RWPE2 (cell line): ENCODE data around the gene COL15A1.
A peak's percentile ranks its signal among the peaks of the same experiment; 100 is the strongest.

Source experiments
- ATAC-seq: fragments of 200-7000 bp; cut with Tn5 transposase; 3 replicates; pipeline ENCODE4 v1.9.1; 2021; ENCODE audit warnings: low read depth
- DNase-seq: peaks from one replicate; pipeline ENCODE4 v3.0.0-alpha.2; 2020; ENCODE audit warnings: low spot score
- H3K27ac ChIP-seq: fragments of 450-650 bp; 2 replicates; pipeline ENCODE4 v1.5.1; 2017; ENCODE audit warnings: mild to moderate bottlenecking; ENCODE audit not compliant: poor library complexity, severe bottlenecking
- H3K27me3 ChIP-seq: fragments of 250-450 bp; sonication (Bioruptor Pico); 2 replicates; pipeline ENCODE4 v1.5.1; 2021; ENCODE audit warnings: mild to moderate bottlenecking, moderate library complexity; ENCODE audit not compliant: insufficient read depth, poor library complexity, severe bottlenecking
- H3K36me3 ChIP-seq: fragments of 250-450 bp; sonication (Bioruptor Pico); 2 replicates; pipeline ENCODE4 v1.5.1; 2020; ENCODE audit warnings: low read depth, mild to moderate bottlenecking, moderate library complexity
- H3K4me1 ChIP-seq: fragments of 250-450 bp; sonication (Bioruptor Pico); 2 replicates; pipeline ENCODE4 v1.5.1; 2021; ENCODE audit warnings: mild to moderate bottlenecking, moderate library complexity; ENCODE audit not compliant: insufficient read depth, poor library complexity, severe bottlenecking
- H3K4me3 ChIP-seq: fragments of 250-450 bp; sonication (Bioruptor Pico); 2 replicates; pipeline ENCODE4 v1.5.1; 2021; ENCODE audit warnings: mild to moderate bottlenecking, moderate library complexity; ENCODE audit not compliant: severe bottlenecking
- H3K9me3 ChIP-seq: fragments of 250-450 bp; sonication (Bioruptor Pico); 2 replicates; pipeline ENCODE4 v1.5.1; 2021; ENCODE audit warnings: mild to moderate bottlenecking, moderate library complexity; ENCODE audit not compliant: severe bottlenecking
- CTCF ChIP-seq: fragments of 450-650 bp; IDR thresholded peaks from one replicate; pipeline ENCODE4 v1.5.1; 2017; ENCODE audit warnings: mild to moderate bottlenecking, moderate library complexity; ENCODE audit not compliant: poor library complexity, severe bottlenecking

Gene COL15A1

GRCh38 chr9:98967680-98968079 is 24.0 kb downstream of the COL15A1 start:
- no peak overlapping the region for H3K27ac ChIP-seq
- no peaks in the 10 kb centered on the region for H3K4me1 ChIP-seq
- H3K9me3 ChIP-seq = no peaks in the 10 kb centered on the region
- TF ChIP-seq CTCF = no peak
- no peak overlapping the region for H3K4me3 ChIP-seq
- no peaks in the 10 kb centered on the region for H3K27me3 ChIP-seq
- H3K36me3 ChIP-seq = no peaks in the 10 kb centered on the region
- no peak for ATAC-seq
- DNase-seq = no peak

- H3K36me3 ChIP-seq = no peaks in the 10 kb centered on the region
- H3K4me3 ChIP-seq = no peak overlapping the region
- DNase-seq = no peak
- no peaks in the 10 kb centered on the region for H3K27me3 ChIP-seq
- no peak overlapping the region for H3K27ac ChIP-seq
- TF ChIP-seq CTCF = no peak
- ATAC-seq = no peak
- H3K4me1 ChIP-seq = no peaks in the 10 kb centered on the region
- no peaks in the 10 kb centered on the region for H3K9me3 ChIP-seq
These were observed 25.1 kb downstream of the COL15A1 start for GRCh38 chr9:98968601-98969337.

GRCh38 chr9:98970532-98971041 is 26.9 kb downstream of the COL15A1 start:
- DNase-seq = no peak
- H3K27ac ChIP-seq = no peak overlapping the region
- no peaks in the 10 kb centered on the region for H3K27me3 ChIP-seq
- no peak for ATAC-seq
- no peaks in the 10 kb centered on the region for H3K36me3 ChIP-seq
- H3K9me3 ChIP-seq = no peaks in the 10 kb centered on the region
- no peaks in the 10 kb centered on the region for H3K4me1 ChIP-seq
- H3K4me3 ChIP-seq = no peak overlapping the region
- no peak for TF ChIP-seq CTCF

- DNase-seq (no peak), ATAC-seq (peak; percentile 46; the same call in 2 of the 3 replicates)
- no peaks in the 10 kb centered on the region for H3K4me1 ChIP-seq
- H3K27ac ChIP-seq = no peak overlapping the region
- no peak overlapping the region for H3K4me3 ChIP-seq
- no peak for TF ChIP-seq CTCF
- H3K9me3 ChIP-seq = no peaks in the 10 kb centered on the region
- H3K36me3 ChIP-seq = no peaks in the 10 kb centered on the region
- no peaks in the 10 kb centered on the region for H3K27me3 ChIP-seq
These were observed 27.6 kb downstream of the COL15A1 start for GRCh38 chr9:98971168-98971914.

- DNase-seq = no peak
- no peak for TF ChIP-seq CTCF
- Histone ChIP-seq H3K4me1 (no peaks in the 10 kb centered on the region), H3K27ac (no peak overlapping the region), H3K9me3 (no peaks in the 10 kb centered on the region), H3K36me3 (no peaks in the 10 kb centered on the region), H3K27me3 (no peaks in the 10 kb centered on the region), H3K4me3 (no peak overlapping the region)
- no peak for ATAC-seq
These were observed 28.2 kb downstream of the COL15A1 start for GRCh38 chr9:98971915-98972223.
